Measurements from ENCODE around the gene THBS2.

Gene THBS2

GRCh38 chr6:169250660-169251059 is 3.0 kb downstream of the THBS2 start:
- Mint-ChIP-seq H3K36me3 (ENCODE audit: low read depth) (peaks cover 8% of the 10 kb centered on the region), H3K9me3 (peaks cover 4% of the 10 kb centered on the region), H3K4me3 (peak overlapping the region in 2 of 3 experiments; percentile 53 to 94), H3K27me3 (ENCODE audit: low read depth) (peaks cover 62% of the 10 kb centered on the region), H3K27ac (peak overlapping the region in 2 of 3 experiments; percentile 26 to 28), H3K4me1 (peaks cover 35% of the 10 kb centered on the region)
- TF ChIP-seq, protein P1, sequence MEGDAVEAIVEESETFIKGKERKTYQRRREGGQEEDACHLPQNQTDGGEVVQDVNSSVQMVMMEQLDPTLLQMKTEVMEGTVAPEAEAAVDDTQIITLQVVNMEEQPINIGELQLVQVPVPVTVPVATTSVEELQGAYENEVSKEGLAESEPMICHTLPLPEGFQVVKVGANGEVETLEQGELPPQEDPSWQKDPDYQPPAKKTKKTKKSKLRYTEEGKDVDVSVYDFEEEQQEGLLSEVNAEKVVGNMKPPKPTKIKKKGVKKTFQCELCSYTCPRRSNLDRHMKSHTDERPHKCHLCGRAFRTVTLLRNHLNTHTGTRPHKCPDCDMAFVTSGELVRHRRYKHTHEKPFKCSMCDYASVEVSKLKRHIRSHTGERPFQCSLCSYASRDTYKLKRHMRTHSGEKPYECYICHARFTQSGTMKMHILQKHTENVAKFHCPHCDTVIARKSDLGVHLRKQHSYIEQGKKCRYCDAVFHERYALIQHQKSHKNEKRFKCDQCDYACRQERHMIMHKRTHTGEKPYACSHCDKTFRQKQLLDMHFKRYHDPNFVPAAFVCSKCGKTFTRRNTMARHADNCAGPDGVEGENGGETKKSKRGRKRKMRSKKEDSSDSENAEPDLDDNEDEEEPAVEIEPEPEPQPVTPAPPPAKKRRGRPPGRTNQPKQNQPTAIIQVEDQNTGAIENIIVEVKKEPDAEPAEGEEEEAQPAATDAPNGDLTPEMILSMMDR (IDR thresholded peaks at IDR 0.05; ENCODE audit: unreplicated experiment in 3 of 3): no peak

DNA sequence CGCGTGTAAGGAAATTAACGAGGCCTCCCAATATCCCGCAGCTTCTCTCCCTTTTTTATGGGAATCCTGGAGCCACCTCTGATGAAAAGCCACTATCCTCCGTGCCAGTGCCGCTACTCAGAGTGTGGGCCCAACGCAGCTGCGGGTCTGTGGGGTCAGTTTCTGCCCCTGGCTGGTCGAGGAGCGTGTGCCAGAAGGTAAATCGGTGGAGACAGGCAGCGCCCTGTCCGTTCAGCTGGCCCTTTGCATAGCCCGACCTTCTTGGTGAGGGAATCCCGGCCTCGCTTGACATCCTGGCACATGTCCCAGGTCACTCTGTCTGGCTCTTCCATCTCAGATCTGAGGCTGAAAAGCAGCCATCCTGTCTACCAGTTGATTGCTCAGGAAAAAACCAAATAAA is 4.6 kb downstream of the THBS2 start:
- no peak overlapping the region for H3K27ac Mint-ChIP-seq
- TF ChIP-seq, protein P1 (IDR thresholded peaks at IDR 0.05; ENCODE audit: unreplicated experiment in 3 of 3): no peak
- peaks cover 29% of the 10 kb centered on the region for H3K4me1 Mint-ChIP-seq
- H3K27me3 Mint-ChIP-seq (ENCODE audit: low read depth): peaks cover 47% of the 10 kb centered on the region
- H3K36me3 Mint-ChIP-seq (ENCODE audit: low read depth): peaks cover 8% of the 10 kb centered on the region
- peaks cover 4% of the 10 kb centered on the region for H3K9me3 Mint-ChIP-seq
- no peak overlapping the region for H3K4me3 Mint-ChIP-seq

- peaks cover 8% of the 10 kb centered on the region for H3K36me3 Mint-ChIP-seq (ENCODE audit: low read depth)
- peaks cover 24% of the 10 kb centered on the region for H3K4me1 Mint-ChIP-seq
- peaks cover 4% of the 10 kb centered on the region for H3K9me3 Mint-ChIP-seq
- H3K4me3 Mint-ChIP-seq: no peak overlapping the region
- H3K27ac Mint-ChIP-seq: no peak overlapping the region
- H3K27me3 Mint-ChIP-seq (ENCODE audit: low read depth): peaks cover 42% of the 10 kb centered on the region
- TF ChIP-seq, protein P1 (IDR thresholded peaks at IDR 0.05; ENCODE audit: unreplicated experiment in 3 of 3): no peak
These were observed 5.1 kb downstream of the THBS2 start for GRCh38 chr6:169248521-169248971.

GRCh38 chr6:169247991-169248390 is 5.7 kb downstream of the THBS2 start:
- H3K27ac Mint-ChIP-seq: no peak overlapping the region
- H3K4me1 Mint-ChIP-seq: peaks cover 18% of the 10 kb centered on the region
- H3K36me3 Mint-ChIP-seq (ENCODE audit: low read depth): peaks cover 8% of the 10 kb centered on the region
- H3K4me3 Mint-ChIP-seq: no peak overlapping the region
- H3K9me3 Mint-ChIP-seq: peaks cover 4% of the 10 kb centered on the region
- TF ChIP-seq, protein P1 (IDR thresholded peaks at IDR 0.05; ENCODE audit: unreplicated experiment in 3 of 3): no peak
- peaks cover 37% of the 10 kb centered on the region for H3K27me3 Mint-ChIP-seq (ENCODE audit: low read depth)

DNA sequence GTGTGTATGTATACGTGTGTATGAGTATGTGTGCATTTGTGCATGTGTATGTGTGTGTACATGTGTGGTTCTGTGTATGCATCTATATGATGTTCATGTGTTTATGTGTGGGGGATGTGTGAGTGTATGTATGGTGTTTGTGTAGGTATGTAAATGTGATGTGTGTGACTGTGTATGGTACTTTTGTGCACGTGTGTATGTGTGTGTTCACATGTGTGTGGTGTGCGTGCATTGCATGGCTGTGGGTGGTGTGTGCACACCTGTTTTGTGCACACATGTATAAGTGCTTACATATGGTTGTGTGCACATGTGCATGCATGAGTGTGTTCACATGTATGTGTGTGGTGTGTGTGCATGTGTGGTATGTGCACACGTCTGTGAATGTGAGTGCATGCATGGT is 6.2 kb downstream of the THBS2 start:
- H3K36me3 Mint-ChIP-seq (ENCODE audit: low read depth): peaks cover 8% of the 10 kb centered on the region
- no peak overlapping the region for H3K27ac Mint-ChIP-seq
- H3K27me3 Mint-ChIP-seq (ENCODE audit: low read depth): peaks cover 31% of the 10 kb centered on the region
- H3K9me3 Mint-ChIP-seq: peaks cover 4% of the 10 kb centered on the region
- peak overlapping the region in 1 of 3 experiments; percentile 8 for H3K4me3 Mint-ChIP-seq
- H3K4me1 Mint-ChIP-seq: peaks cover 14% of the 10 kb centered on the region
- TF ChIP-seq, protein P1 (IDR thresholded peaks at IDR 0.05; ENCODE audit: unreplicated experiment in 3 of 3): no peak

DNA sequence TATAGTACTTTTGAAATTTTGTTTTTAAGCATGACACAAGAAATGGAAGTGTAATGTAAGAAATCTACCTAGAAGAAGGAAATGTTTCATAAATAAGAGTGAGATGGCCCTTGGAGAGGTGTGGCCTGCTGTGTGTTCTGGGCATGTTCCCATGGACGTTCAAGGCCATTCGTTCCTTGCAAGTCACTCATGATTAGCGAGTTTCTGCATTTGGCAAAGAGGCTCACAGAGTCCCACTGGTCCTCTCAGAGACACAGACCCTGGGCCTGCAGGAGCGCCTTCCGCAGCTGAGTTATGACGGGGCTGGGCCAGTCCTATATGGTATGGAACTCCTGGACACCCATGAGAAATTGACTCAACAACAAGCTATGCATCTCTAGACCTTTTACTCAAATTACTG is 7.2 kb downstream of the THBS2 start:
- H3K4me3 Mint-ChIP-seq: no peak overlapping the region
- H3K36me3 Mint-ChIP-seq (ENCODE audit: low read depth): peaks cover 8% of the 10 kb centered on the region
- TF ChIP-seq, protein P1 (IDR thresholded peaks at IDR 0.05; ENCODE audit: unreplicated experiment in 3 of 3): no peak
- H3K4me1 Mint-ChIP-seq: peaks cover 7% of the 10 kb centered on the region
- H3K27me3 Mint-ChIP-seq (ENCODE audit: low read depth): peaks cover 27% of the 10 kb centered on the region
- peaks cover 4% of the 10 kb centered on the region for H3K9me3 Mint-ChIP-seq
- H3K27ac Mint-ChIP-seq: no peak overlapping the region
